K562 (cell line): ENCODE data around the gene NIPAL3. TPM values are rescaled to one million over a fixed set of nuclear protein-coding genes. Genes with fewer than 3 reads are reported as not detected.
A peak's percentile ranks its signal among the peaks of the same experiment; 100 is the strongest.

Experiments
- ARNT ChIP-seq, 2 experiments: fragments of 450-650 bp; IDR thresholded peaks; 2 replicates each; pipeline ENCODE4 v1.6.1; 2016; ENCODE audit warnings: mild to moderate bottlenecking in 1 of 2
- CAMTA2 ChIP-seq: fragments of 250-450 bp; sonication (Bioruptor Pico); conservative IDR thresholded peaks from 2 replicates; pipeline ENCODE4 v1.5.1; 2022
- EP400 ChIP-seq: fragments of 450-650 bp; IDR thresholded peaks from 2 replicates; pipeline ENCODE4 v1.6.1; 2017; ENCODE audit warnings: antibody characterized with exemption, mild to moderate bottlenecking, moderate library complexity
- GABPA ChIP-seq: fragments of 200-800 bp; sonication (Bioruptor generic); conservative IDR thresholded peaks from 2 replicates; pipeline ENCODE4 v1.6.1; 2016; ENCODE audit warnings: low read depth, missing genetic modification characterization, missing compliant biosample characterization
- GTF2F1 ChIP-seq: IDR thresholded peaks from 2 replicates; pipeline ENCODE4 v1.6.1; 2011; ENCODE audit warnings: low read depth, low read length, improper control_type of control experiment
- HEY1 ChIP-seq: fragments of 250-450 bp; sonication (Bioruptor Pico); IDR thresholded peaks from 2 replicates; pipeline ENCODE4 v1.5.0; 2020; ENCODE audit warnings: mild to moderate bottlenecking, moderate library complexity, borderline replicate concordance
- IFI16 ChIP-seq: fragments of 250-450 bp; sonication (Bioruptor Pico); IDR thresholded peaks from 2 replicates; pipeline ENCODE4 v2.1.2; 2022; ENCODE audit warnings: mild to moderate bottlenecking, inconsistent platforms
- JUNB ChIP-seq: fragments of 450-650 bp; formaldehyde crosslinking; conservative IDR thresholded peaks from 2 replicates; pipeline ENCODE4 v1.4.0; 2020; ENCODE audit warnings: mild to moderate bottlenecking
- KAT8 ChIP-seq: fragments of 450-650 bp; IDR thresholded peaks from 2 replicates; pipeline ENCODE4 v1.6.1; 2016; ENCODE audit warnings: low read depth, mild to moderate bottlenecking
- LCOR ChIP-seq: sonication (generic); formaldehyde crosslinking; IDR thresholded peaks from 2 replicates; pipeline ENCODE4 v1.8.0; 2022; ENCODE audit warnings: mild to moderate bottlenecking, missing genetic modification reagents
- NBN ChIP-seq: fragments of 450-650 bp; IDR thresholded peaks from 2 replicates; pipeline ENCODE4 v1.6.1; 2016; ENCODE audit warnings: low read depth, mild to moderate bottlenecking
- NFE2 ChIP-seq: IDR thresholded peaks from 2 replicates; pipeline ENCODE4 v1.6.1; 2014; ENCODE audit warnings: antibody characterized with exemption, low read depth
- PTTG1 ChIP-seq: fragments of 450-650 bp; IDR thresholded peaks from 2 replicates; pipeline ENCODE4 v1.6.1; 2016; ENCODE audit warnings: low read depth, mild to moderate bottlenecking, missing genetic modification characterization, missing compliant biosample characterization
- PURB ChIP-seq: sonication (generic); formaldehyde crosslinking; IDR thresholded peaks from 2 replicates; pipeline ENCODE4 v1.9.0; 2021; ENCODE audit warnings: low read depth, mild to moderate bottlenecking, missing genetic modification reagents
- RBM39 ChIP-seq: fragments of 200-400 bp; formaldehyde crosslinking; optimal IDR thresholded peaks from 2 replicates; pipeline ENCODE3; 2018; ENCODE audit warnings: low read depth, low read length
- SAFB2 ChIP-seq: fragments of 200-400 bp; formaldehyde crosslinking; IDR thresholded peaks from 2 replicates; pipeline ENCODE4 v1.6.1; 2018; ENCODE audit warnings: borderline replicate concordance, low read length, low read depth, moderate library complexity; ENCODE audit not compliant: severe bottlenecking
- SAP30 ChIP-seq: fragments of 200-600 bp; sonication (generic); IDR thresholded peaks from 2 replicates; pipeline ENCODE4 v1.6.1; 2012; ENCODE audit warnings: borderline replicate concordance, low read depth, mild to moderate bottlenecking, moderate library complexity, low read length, control low read depth, inconsistent platforms; ENCODE audit not compliant: insufficient read depth, poor library complexity, severe bottlenecking
- SIN3A ChIP-seq, 2 experiments: fragments of 150-350 bp in 1 of 2; IDR thresholded peaks; 2 replicates each; pipeline ENCODE4 v1.6.1; 2011 to 2016; ENCODE audit warnings: borderline replicate concordance in 2 of 2, low read depth in 2 of 2, low read length in 2 of 2, mild to moderate bottlenecking in 2 of 2, moderate library complexity in 2 of 2; ENCODE audit not compliant: control insufficient read depth in 1 of 2
- SP2 ChIP-seq: IDR thresholded peaks from 2 replicates; pipeline ENCODE4 v1.6.1; 2011; ENCODE audit warnings: mild to moderate bottlenecking, low read depth, low read length, moderate library complexity; ENCODE audit not compliant: poor library complexity, severe bottlenecking; ENCODE audit errors: extremely low read depth
- TEAD2 ChIP-seq: fragments of 450-650 bp; IDR thresholded peaks from 2 replicates; pipeline ENCODE4 v1.6.1; 2016; ENCODE audit warnings: missing genetic modification characterization, control low read depth, missing compliant biosample characterization
- TRIM24 ChIP-seq, 2 experiments: fragments of 450-650 bp; IDR thresholded peaks; 2 replicates each; pipeline ENCODE4 v1.6.1; 2016
- USF2 ChIP-seq: sonication (generic); formaldehyde crosslinking; IDR thresholded peaks from 2 replicates; pipeline ENCODE4 v1.5.0; 2020; ENCODE audit warnings: missing genetic modification reagents
- ZNF224 ChIP-seq: sonication (generic); formaldehyde crosslinking; IDR thresholded peaks from 2 replicates; pipeline ENCODE4 v1.8.0; 2022; ENCODE audit warnings: mild to moderate bottlenecking, missing genetic modification reagents
- polyA plus RNA-seq, 8 experiments: library from polyadenylated mRNA; depleted of rRNA in 4 of 8; stranded (reverse) in 5 of 8; unstranded in 3 of 8; fragments of >200 nt; fragmentation: Nextera tagmentation in 2 of 8; fragmentation: Illumina TruSeq in 1 of 8; extraction: Ambion mirVana in 2 of 8; extraction: Trizol in 1 of 8; gene quantifications; 2 replicates each; pipeline versions ENCODE4 v1.2.1 to v1.2.3, GENCODE V29; 2011 to 2014; ENCODE audit warnings: inconsistent platforms in 1 of 8, missing spikeins in 1 of 8
- total RNA-seq, 7 experiments: library from RNA; depleted of rRNA in 6 of 7; stranded (reverse); fragments of >200 nt in 6 of 7; fragmentation: Illumina TruSeq in 2 of 7; extraction: Trizol in 2 of 7; gene quantifications; 2 replicates each; pipeline versions ENCODE4 v1.2.1 to v1.2.3, GENCODE V29; 2011 to 2021; ENCODE audit warnings: low replicate concordance in 1 of 7
- TF ChIP-seq, protein P1 (sequence below): fragments of 250-450 bp; sonication (Bioruptor Pico); IDR thresholded peaks from 2 replicates; pipeline ENCODE4 v1.4.0; 2020

Gene NIPAL3
- total and polyA plus RNA-seq, 9 of the 15 experiments (the other 6 are each of a cell fraction or from before 2014, with no cell fraction given) = 10.5 to 26.3 (median 16.0) TPM

DNA sequence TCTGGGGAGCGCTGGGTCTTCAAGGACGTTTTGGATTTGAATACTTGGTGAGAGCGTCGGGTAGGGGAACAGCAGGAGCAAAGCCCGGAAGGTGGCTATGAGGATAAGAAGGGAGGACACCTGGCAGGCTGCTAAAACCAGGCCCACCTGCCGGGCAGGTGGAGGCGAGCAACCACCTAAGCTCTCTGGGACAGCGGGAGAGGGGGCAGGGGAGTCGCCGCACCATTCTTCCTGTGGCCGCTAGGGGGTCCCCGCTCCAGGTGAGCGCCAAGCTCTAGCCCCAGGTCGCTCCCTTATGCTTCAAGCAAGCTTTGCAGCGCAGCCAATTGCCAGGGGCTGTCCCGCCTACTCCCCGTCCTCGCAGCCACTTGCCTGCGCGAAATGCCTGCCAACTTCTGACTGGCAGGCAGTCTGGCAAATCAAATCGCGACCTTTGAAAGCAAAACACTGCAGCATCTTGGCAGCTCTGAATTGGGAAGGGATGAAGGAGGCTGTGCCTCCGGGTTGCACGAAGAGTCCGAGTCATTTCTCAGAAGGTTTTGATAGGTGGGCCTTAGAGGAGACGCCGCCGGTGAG is at the start of gene NIPAL3 (continued):
- TF ChIP-seq TRIM24 (IDR thresholded peaks at IDR 0.05) = no peak
- no peak for TF ChIP-seq KAT8
- TF ChIP-seq HEY1 = no peak
- TF ChIP-seq PURB (CRISPR knock-in tag) = no peak
- TF ChIP-seq NBN = no peak
- TF ChIP-seq GTF2F1 = 0 out of 2 replicates have a peak, but pooled peaks have one; percentile 62
- TF ChIP-seq, protein P1, sequence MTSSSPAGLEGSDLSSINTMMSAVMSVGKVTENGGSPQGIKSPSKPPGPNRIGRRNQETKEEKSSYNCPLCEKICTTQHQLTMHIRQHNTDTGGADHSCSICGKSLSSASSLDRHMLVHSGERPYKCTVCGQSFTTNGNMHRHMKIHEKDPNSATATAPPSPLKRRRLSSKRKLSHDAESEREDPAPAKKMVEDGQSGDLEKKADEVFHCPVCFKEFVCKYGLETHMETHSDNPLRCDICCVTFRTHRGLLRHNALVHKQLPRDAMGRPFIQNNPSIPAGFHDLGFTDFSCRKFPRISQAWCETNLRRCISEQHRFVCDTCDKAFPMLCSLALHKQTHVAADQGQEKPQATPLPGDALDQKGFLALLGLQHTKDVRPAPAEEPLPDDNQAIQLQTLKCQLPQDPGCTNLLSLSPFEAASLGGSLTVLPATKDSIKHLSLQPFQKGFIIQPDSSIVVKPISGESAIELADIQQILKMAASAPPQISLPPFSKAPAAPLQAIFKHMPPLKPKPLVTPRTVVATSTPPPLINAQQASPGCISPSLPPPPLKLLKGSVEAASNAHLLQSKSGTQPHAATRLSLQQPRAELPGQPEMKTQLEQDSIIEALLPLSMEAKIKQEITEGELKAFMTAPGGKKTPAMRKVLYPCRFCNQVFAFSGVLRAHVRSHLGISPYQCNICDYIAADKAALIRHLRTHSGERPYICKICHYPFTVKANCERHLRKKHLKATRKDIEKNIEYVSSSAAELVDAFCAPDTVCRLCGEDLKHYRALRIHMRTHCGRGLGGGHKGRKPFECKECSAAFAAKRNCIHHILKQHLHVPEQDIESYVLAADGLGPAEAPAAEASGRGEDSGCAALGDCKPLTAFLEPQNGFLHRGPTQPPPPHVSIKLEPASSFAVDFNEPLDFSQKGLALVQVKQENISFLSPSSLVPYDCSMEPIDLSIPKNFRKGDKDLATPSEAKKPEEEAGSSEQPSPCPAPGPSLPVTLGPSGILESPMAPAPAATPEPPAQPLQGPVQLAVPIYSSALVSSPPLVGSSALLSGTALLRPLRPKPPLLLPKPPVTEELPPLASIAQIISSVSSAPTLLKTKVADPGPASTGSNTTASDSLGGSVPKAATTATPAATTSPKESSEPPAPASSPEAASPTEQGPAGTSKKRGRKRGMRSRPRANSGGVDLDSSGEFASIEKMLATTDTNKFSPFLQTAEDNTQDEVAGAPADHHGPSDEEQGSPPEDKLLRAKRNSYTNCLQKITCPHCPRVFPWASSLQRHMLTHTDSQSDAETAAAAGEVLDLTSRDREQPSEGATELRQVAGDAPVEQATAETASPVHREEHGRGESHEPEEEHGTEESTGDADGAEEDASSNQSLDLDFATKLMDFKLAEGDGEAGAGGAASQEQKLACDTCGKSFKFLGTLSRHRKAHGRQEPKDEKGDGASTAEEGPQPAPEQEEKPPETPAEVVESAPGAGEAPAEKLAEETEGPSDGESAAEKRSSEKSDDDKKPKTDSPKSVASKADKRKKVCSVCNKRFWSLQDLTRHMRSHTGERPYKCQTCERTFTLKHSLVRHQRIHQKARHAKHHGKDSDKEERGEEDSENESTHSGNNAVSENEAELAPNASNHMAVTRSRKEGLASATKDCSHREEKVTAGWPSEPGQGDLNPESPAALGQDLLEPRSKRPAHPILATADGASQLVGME (CRISPR knock-in tag) = 0 out of 2 replicates have a peak, but pooled peaks have one; percentile 38
- peak; percentile 42; the same call in 1 of the 2 replicates for TF ChIP-seq GABPA (tag)
- no peak for TF ChIP-seq IFI16 (CRISPR knock-in tag)
- no peak for TF ChIP-seq JUNB (CRISPR knock-in tag)
- no peak for TF ChIP-seq TEAD2 (tag)
- no peak for TF ChIP-seq SAFB2
- peak; percentile 72; the same call in 1 of the 2 replicates for TF ChIP-seq LCOR (CRISPR knock-in tag)
- peak; percentile 22; the same call in 1 of the 2 replicates for TF ChIP-seq EP400
- TF ChIP-seq NFE2 = no peak
- TF ChIP-seq RBM39 = no peak
- TF ChIP-seq SIN3A (IDR thresholded peaks at IDR 0.05; ENCODE audit: borderline replicate concordance in 2 of 2, control insufficient read depth in 1 of 2, low read depth in 2 of 2, low read length in 2 of 2) = no peak
- TF ChIP-seq SP2 = peak; percentile 92
- TF ChIP-seq SAP30 = no peak
- TF ChIP-seq PTTG1 (tag) = no peak
- TF ChIP-seq CAMTA2 (CRISPR knock-in tag) = no peak
- TF ChIP-seq ARNT (IDR thresholded peaks at IDR 0.05) = no peak
- TF ChIP-seq USF2 = no peak
- TF ChIP-seq ZNF224 (CRISPR knock-in tag) = no peak
